ENCODE results near the gene GFI1B.
"Not testable (repeated sequence)": the region's sequence is repeated elsewhere in the genome, so short reads cannot be mapped to it uniquely, and the experiment has no call there.

Gene GFI1B

GRCh38 chr9:132991351-132992300 is 13.1 kb downstream of the GFI1B start:
- DNase-seq (ENCODE audit: low spot score): no peak

- DNase-seq (ENCODE audit: low spot score): no peak
These were observed 15.0 kb downstream of the GFI1B start for GRCh38 chr9:132993511-132993939.

GRCh38 chr9:132994410-132995120 is 16.1 kb downstream of the GFI1B start:
- DNase-seq (ENCODE audit: low spot score): no peak

GRCh38 chr9:132995121-132995420 is 16.6 kb downstream of the GFI1B start:
- DNase-seq (ENCODE audit: low spot score): no peak

- DNase-seq (ENCODE audit: low spot score): no peak
These were observed 17.4 kb downstream of the GFI1B start for GRCh38 chr9:132995879-132996278.

- DNase-seq (ENCODE audit: low spot score): no peak
These were observed 18.0 kb downstream of the GFI1B start for GRCh38 chr9:132996526-132996925.

GRCh38 chr9:132997591-132997990 is 19.1 kb downstream of the GFI1B start:
- no peak for DNase-seq (ENCODE audit: low spot score)

GRCh38 chr9:132998221-132998620 is 19.7 kb downstream of the GFI1B start:
- DNase-seq (ENCODE audit: low spot score): not testable (repeated sequence)

GRCh38 chr9:132998831-132999635 is 20.5 kb downstream of the GFI1B start:
- DNase-seq (ENCODE audit: low spot score): no peak

- DNase-seq (ENCODE audit: low spot score): no peak
These were observed 23.9 kb downstream of the GFI1B start for GRCh38 chr9:133002147-133003070.

- no peak for DNase-seq (ENCODE audit: low spot score)
These were observed 24.6 kb downstream of the GFI1B start for GRCh38 chr9:133003071-133003461.

GRCh38 chr9:133003671-133004090 is 25.2 kb downstream of the GFI1B start:
- DNase-seq (ENCODE audit: low spot score): no peak

GRCh38 chr9:133004091-133004998 is 25.9 kb downstream of the GFI1B start:
- no peak for DNase-seq (ENCODE audit: low spot score)

- DNase-seq (ENCODE audit: low spot score): no peak
These were observed 26.7 kb downstream of the GFI1B start for GRCh38 chr9:133004999-133005760.

- no peak for DNase-seq (ENCODE audit: low spot score)
These were observed 27.5 kb downstream of the GFI1B start for GRCh38 chr9:133005957-133006356.

- no peak for DNase-seq (ENCODE audit: low spot score)
These were observed 28.3 kb downstream of the GFI1B start for GRCh38 chr9:133006731-133007352.

- DNase-seq (ENCODE audit: low spot score): no peak
These were observed 29.9 kb downstream of the GFI1B start for GRCh38 chr9:133008406-133008805.

GRCh38 chr9:133008824-133009223 is 30.3 kb downstream of the GFI1B start:
- DNase-seq (ENCODE audit: low spot score): no peak
